Heart right ventricle (tissue), 16 donors: ENCODE measurements around the gene CARD10. TPM values are rescaled to one million over a fixed set of nuclear protein-coding genes. Genes with fewer than 3 reads are reported as not detected.

Source experiments
- ATAC-seq, 8 donors: fragments of 200-7000 bp; cut with Tn5 transposase; one replicate each; pipeline ENCODE4 v1.9.1; 2020; ENCODE audit warnings: mild to moderate bottlenecking in 8 of 8, moderate library complexity in 8 of 8, moderate number of reproducible peaks in 1 of 8
- DNase-seq, 2 donors: peaks; one replicate each; pipeline ENCODE4 v3.0.0-alpha.2; 2020
- H3K27ac ChIP-seq, 10 donors: fragments of 200-600 bp; sonication (generic) in 2 of 10; one replicate each; pipeline versions ENCODE4 v1.5.0 to v1.8.0; 2020 to 2022; ENCODE audit warnings: mild to moderate bottlenecking in 3 of 10
- H3K27me3 ChIP-seq, 7 donors: fragments of 200-600 bp; one replicate each; pipeline ENCODE4 v1.8.0; 2021 to 2022; ENCODE audit warnings: mild to moderate bottlenecking in 2 of 7
- H3K36me3 ChIP-seq, 9 donors: fragments of 200-600 bp; sonication (generic) in 1 of 9; one replicate each; pipeline versions ENCODE4 v1.5.0 to v1.8.0; 2020 to 2022; ENCODE audit warnings: mild to moderate bottlenecking in 2 of 9
- H3K4me1 ChIP-seq, 9 donors: fragments of 200-600 bp; sonication (generic) in 1 of 9; one replicate each; pipeline versions ENCODE4 v1.5.0 to v1.8.0; 2020 to 2022; ENCODE audit warnings: mild to moderate bottlenecking in 4 of 9
- H3K4me3 ChIP-seq, 10 donors: fragments of 200-600 bp; sonication (generic) in 2 of 10; one replicate each; pipeline versions ENCODE4 v1.5.0 to v1.8.0; 2020 to 2022; ENCODE audit warnings: mild to moderate bottlenecking in 7 of 10, moderate library complexity in 2 of 10
- H3K9me3 ChIP-seq, 11 donors: fragments of 200-600 bp in 10 of 11; sonication (generic) in 2 of 11; one replicate each; pipeline versions ENCODE4 v1.5.0 to v1.8.0; 2013 to 2022; ENCODE audit warnings: mild to moderate bottlenecking in 2 of 11, control low read depth in 1 of 11, moderate library complexity in 1 of 11
- WGBS, 2 donors: extraction: QIAGEN DNeasy Blood & Tissue Kit; methylation state at CpG; one replicate each; pipeline ENCODE4 v1.1.7; 2013; ENCODE audit warnings: inconsistent platforms in 1 of 2; 5-methylcytosine and 5-hydroxymethylcytosine counted together
- intact Hi-C, 10 donors: fragments of 100-400 bp; cut with DNase I; formaldehyde crosslinking; loops; one replicate each; pipeline versions ENCODE4 v1.11.1 to v1.14.2; 2022
- polyA plus RNA-seq, 2 donors: library from polyadenylated mRNA; stranded (reverse); fragments of 200-250 nt; gene quantifications; one replicate each; pipeline ENCODE4 v1.2.3, GENCODE V29; 2013
- total RNA-seq, 10 donors: library from RNA; stranded (reverse); fragmentation: NEBNext Ultra II Directional in 3 of 10; extraction: Animal tissue kit (Norgen Biotek cat#: 25700) in 3 of 10; gene quantifications; one replicate each; pipeline versions ENCODE4 v1.2.1 to v1.2.4, GENCODE V29; 2021 to 2023
- TF ChIP-seq, protein P1 (sequence below), 9 donors: fragments of 200-600 bp; sonication (generic) in 2 of 9; IDR thresholded peaks; one replicate each; pipeline versions ENCODE4 v1.5.0 to v1.8.0; 2021 to 2022; ENCODE audit warnings: antibody characterized with exemption in 9 of 9, mild to moderate bottlenecking in 5 of 9, moderate library complexity in 1 of 9
- donor health status: Arrhythmogenic right ventricular cardiomyopathy.
- donor health status: ischemic (EF 13 %, LVEDD 7.1; RV severe dilation, severe dysfunction).
- donor health status: healthy with polysubstance abuse.
- donor health status: DM: no; HTN: yes; CAD: no.
- donor health status: DM: no; HTN: no; CAD: no.
- donor health status: ischemic (EF 25% LVEDD 6.9; RV normal size, moderate dysfunction).
- donor health status: ischemic (EF 25% LVEDD 5.7; RV mildly dilated, moderate dysfunction).
- donor health status: healthy.
- donor health status: DM: yes; HTN: yes; CAD: no.
- donor health status: Ischemic cardiomyopathy.
- donor health status: ischemic (EF 35%, LVEDD 5.7; RV mildly dilated, moderate dysfunction).
- donor health status: nonischemic (EF 11% LVEDD 7.7; RV severe dilation, severe dysfunction).
- donor health status: DM: yes; HTN: yes; CAD: no.
- donor health status: PGD.
- donor health status: ischemic (EF 29% LVEDD 5.4; RV normal size, mild dysfunction).
- donor health status: nonischemic (EF 23%, LVEDD 6.1; RV moderate dilation, normal function).

CARD10 gene
- total and polyA plus RNA-seq, 12 donors = 7.4 to 14.8 (median 8.9) TPM

DNA sequence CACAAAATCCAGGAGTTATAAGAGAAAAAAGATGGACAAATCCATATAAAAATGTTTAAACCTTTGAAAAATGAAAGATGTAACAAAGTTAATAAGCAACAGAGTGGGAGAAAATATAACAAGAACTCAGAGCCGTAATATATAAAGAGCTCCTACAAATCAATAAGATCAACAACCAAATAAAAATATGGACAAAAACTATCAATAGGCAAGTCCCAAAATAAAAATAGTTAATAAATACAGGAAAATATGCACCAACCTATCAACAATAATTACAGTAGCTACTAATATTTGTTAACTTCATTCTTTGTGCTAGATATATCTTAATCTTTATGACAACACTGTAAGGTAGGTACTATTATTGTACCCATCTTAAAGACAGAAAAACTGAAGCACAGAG lies 2.8 kb downstream of the CARD10 start:
- DNase-seq (no peak), ATAC-seq (no peak)
- Histone ChIP-seq H3K4me3 (peak overlapping the region in 1 of 10 donors; percentile 84), H3K27me3 (peaks cover 9 to 39% (median 12%) of the 10 kb centered on the region in 7 donors), H3K9me3 (peaks cover 0 to 6% (median 0%) of the 10 kb centered on the region in 11 donors), H3K27ac (no peak overlapping the region), H3K4me1 (peaks cover 2 to 67% (median 31%) of the 10 kb centered on the region in 9 donors), H3K36me3 (peaks cover 0 to 18% (median 0%) of the 10 kb centered on the region in 9 donors)
- intact Hi-C loops = no loop called here
- WGBS, 2 donors = 94 to 97% methylated on average over 1 of the region's 1 CpG
- TF ChIP-seq, protein P1, sequence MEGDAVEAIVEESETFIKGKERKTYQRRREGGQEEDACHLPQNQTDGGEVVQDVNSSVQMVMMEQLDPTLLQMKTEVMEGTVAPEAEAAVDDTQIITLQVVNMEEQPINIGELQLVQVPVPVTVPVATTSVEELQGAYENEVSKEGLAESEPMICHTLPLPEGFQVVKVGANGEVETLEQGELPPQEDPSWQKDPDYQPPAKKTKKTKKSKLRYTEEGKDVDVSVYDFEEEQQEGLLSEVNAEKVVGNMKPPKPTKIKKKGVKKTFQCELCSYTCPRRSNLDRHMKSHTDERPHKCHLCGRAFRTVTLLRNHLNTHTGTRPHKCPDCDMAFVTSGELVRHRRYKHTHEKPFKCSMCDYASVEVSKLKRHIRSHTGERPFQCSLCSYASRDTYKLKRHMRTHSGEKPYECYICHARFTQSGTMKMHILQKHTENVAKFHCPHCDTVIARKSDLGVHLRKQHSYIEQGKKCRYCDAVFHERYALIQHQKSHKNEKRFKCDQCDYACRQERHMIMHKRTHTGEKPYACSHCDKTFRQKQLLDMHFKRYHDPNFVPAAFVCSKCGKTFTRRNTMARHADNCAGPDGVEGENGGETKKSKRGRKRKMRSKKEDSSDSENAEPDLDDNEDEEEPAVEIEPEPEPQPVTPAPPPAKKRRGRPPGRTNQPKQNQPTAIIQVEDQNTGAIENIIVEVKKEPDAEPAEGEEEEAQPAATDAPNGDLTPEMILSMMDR (IDR thresholded peaks at IDR 0.05) = no peak

GRCh38 chr22:37515901-37516300 lies 3.3 kb downstream of the CARD10 start:
- no peak for DNase-seq
- H3K27ac ChIP-seq = no peak overlapping the region
- H3K4me1 ChIP-seq = peaks cover 2 to 65% (median 27%) of the 10 kb centered on the region in 9 donors
- TF ChIP-seq, protein P1 (IDR thresholded peaks at IDR 0.05) = no peak
- peaks cover 0 to 6% (median 0%) of the 10 kb centered on the region in 11 donors for H3K9me3 ChIP-seq
- H3K36me3 ChIP-seq = peaks cover 0 to 18% (median 0%) of the 10 kb centered on the region in 9 donors
- ATAC-seq = no peak
- intact Hi-C loops = no loop called here
- H3K27me3 ChIP-seq = peaks cover 9 to 33% (median 12%) of the 10 kb centered on the region in 7 donors
- no peak overlapping the region for H3K4me3 ChIP-seq
- WGBS, 2 donors = 79 to 84% methylated on average over 23 of the region's 23 CpGs

GRCh38 chr22:37514526-37515051 lies 4.6 kb downstream of the CARD10 start:
- DNase-seq (no peak), ATAC-seq (no peak)
- 74 to 82% methylated on average over 15 of the region's 15 CpGs for WGBS, 2 donors
- H3K4me1 ChIP-seq = peaks cover 10 to 64% (median 27%) of the 10 kb centered on the region in 9 donors
- peaks cover 0 to 6% (median 0%) of the 10 kb centered on the region in 11 donors for H3K9me3 ChIP-seq
- intact Hi-C loops = no loop called here
- H3K27ac ChIP-seq = peak overlapping the region in 1 of 10 donors; percentile 70
- no peak overlapping the region for H3K4me3 ChIP-seq
- TF ChIP-seq, protein P1 (IDR thresholded peaks at IDR 0.05) = no peak
- peaks cover 0 to 18% (median 0%) of the 10 kb centered on the region in 9 donors for H3K36me3 ChIP-seq
- H3K27me3 ChIP-seq = peaks cover 5 to 20% (median 10%) of the 10 kb centered on the region in 7 donors

GRCh38 chr22:37511395-37512104 lies 7.7 kb downstream of the CARD10 start:
- Histone ChIP-seq H3K36me3 (peaks cover 0 to 28% (median 4%) of the 10 kb centered on the region in 9 donors), H3K9me3 (peaks cover 0 to 3% (median 0%) of the 10 kb centered on the region in 11 donors), H3K4me1 (peaks cover 16 to 77% (median 40%) of the 10 kb centered on the region in 9 donors), H3K27me3 (no peaks in the 10 kb centered on the region), H3K27ac (peak overlapping the region in 6 of 10 donors; percentile 44 to 89 (median 53)), H3K4me3 (no peak overlapping the region)
- WGBS, 2 donors = 89% methylated on average over 6 of the region's 6 CpGs
- DNase-seq (no peak), ATAC-seq (no peak)
- intact Hi-C loops = no loop called here
- TF ChIP-seq, protein P1 (IDR thresholded peaks at IDR 0.05) = no peak
